Fibroblast of lung (primary cell): ENCODE results near the gene ZNF740.

Experiments used
- EZH2 ChIP-seq: IDR thresholded peaks from 2 replicates; pipeline ENCODE4 v1.5.1; 2012; ENCODE audit warnings: low read length, control low read depth, mild to moderate bottlenecking; ENCODE audit errors: missing control alignments
- TF ChIP-seq, protein P1 (sequence below), 2 donors: IDR thresholded peaks in 1 of 2; conservative IDR thresholded peaks in 1 of 2; 1 replicate in 1 of 2; 2 replicates in 1 of 2; pipeline ENCODE4 v1.5.1; 2011 to 2012; ENCODE audit warnings: low read length in 2 of 2, control low read depth in 1 of 2, inconsistent platforms in 1 of 2, low read depth in 1 of 2, mild to moderate bottlenecking in 1 of 2

DNA sequence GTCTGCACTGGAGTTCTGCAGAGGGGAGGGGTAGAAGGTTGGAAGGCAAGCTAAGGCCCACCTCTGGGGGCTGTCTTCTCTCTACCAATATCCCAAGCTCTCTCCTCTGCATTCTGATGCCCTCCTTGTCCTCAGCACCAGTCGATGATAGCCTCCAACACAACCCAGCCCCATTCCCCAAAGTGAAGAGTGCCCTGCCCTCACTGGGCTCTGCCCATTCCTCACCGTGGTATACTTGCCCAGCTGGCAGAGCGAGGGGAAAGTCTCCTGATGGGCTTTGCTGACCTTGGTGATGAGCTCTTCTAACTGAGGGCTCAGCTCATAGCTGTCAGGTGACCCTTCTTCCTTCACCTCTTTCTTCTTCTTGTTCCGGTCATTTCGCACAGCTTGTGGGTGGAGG, 33.7 kb downstream of the ZNF740 start:
- no peak for TF ChIP-seq EZH2
- TF ChIP-seq, protein P1, sequence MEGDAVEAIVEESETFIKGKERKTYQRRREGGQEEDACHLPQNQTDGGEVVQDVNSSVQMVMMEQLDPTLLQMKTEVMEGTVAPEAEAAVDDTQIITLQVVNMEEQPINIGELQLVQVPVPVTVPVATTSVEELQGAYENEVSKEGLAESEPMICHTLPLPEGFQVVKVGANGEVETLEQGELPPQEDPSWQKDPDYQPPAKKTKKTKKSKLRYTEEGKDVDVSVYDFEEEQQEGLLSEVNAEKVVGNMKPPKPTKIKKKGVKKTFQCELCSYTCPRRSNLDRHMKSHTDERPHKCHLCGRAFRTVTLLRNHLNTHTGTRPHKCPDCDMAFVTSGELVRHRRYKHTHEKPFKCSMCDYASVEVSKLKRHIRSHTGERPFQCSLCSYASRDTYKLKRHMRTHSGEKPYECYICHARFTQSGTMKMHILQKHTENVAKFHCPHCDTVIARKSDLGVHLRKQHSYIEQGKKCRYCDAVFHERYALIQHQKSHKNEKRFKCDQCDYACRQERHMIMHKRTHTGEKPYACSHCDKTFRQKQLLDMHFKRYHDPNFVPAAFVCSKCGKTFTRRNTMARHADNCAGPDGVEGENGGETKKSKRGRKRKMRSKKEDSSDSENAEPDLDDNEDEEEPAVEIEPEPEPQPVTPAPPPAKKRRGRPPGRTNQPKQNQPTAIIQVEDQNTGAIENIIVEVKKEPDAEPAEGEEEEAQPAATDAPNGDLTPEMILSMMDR (conservative IDR thresholded peaks at IDR 0.05 in 1 of 2, IDR thresholded peaks at IDR 0.05 in 1 of 2; ENCODE audit: low read depth in 1 of 2, low read length in 2 of 2): no peak
